VCaP (cell line): ENCODE measurements around the gene SUMO3.

Experiments used
- H3K27ac ChIP-seq: fragments of 450-650 bp; 2 replicates; pipeline ENCODE4 v1.5.1; 2017
- CTCF ChIP-seq: fragments of 450-650 bp; conservative IDR thresholded peaks from 2 replicates; pipeline ENCODE4 v1.5.1; 2017; ENCODE audit warnings: mild to moderate bottlenecking, moderate library complexity

The SUMO3 gene

DNA sequence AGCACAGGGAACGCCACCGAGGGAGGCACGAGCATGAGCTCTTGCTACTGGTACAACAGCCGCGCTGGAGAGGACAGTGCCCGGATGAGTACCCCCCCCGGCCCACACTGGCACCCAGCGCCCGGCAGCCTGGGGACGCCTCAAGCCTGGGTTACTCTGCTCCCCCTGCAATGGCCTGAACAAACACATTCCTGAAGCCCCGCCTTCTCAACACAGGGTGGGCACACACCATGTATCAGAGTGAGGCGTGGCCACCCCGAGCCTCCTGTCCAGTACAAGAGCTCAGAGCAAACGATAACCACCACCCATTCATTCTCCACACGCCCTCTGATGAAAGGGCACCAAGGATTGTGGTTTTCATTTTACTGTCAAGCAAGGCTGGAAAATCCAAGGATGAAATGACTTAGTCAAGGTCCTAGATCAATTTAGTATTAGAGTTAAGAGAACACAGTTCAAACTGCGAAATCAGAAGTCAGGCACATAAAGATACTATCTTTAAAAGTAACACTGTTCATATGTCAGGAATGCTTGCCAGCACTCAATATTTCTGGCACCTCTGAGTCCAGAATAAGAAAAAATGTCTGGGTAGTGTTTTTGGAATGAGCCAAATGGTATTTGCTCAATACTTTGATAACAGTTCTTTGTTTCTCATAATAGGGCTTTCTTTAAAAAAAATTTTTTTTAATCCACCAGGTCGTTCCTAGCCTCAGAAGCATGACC, 38.3 kb downstream of the SUMO3 start:
- no peak for TF ChIP-seq CTCF
- no peak overlapping the region for H3K27ac ChIP-seq

DNA sequence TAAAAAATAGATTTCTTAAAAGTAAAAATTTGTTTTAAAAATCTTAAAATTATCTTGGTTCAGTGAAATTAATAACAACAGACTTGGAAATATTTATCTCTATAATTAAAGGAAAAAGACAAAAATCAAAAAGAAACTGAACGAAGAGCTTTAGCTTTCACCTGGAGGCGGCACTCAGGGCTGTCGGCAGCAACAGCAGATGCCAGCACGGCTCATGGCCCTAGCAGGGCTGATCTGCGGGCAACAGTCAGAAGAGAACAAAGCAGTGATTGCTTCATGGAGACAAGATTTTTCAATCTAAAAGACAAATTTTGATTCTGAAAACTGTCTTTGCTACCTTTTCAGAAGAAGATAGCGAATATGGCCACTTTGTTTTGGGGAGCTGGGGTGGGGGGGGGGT, 38.9 kb downstream of the SUMO3 start:
- TF ChIP-seq CTCF, result no peak
- H3K27ac ChIP-seq, result no peak overlapping the region

GRCh38 chr21:44778499-44778911, 39.4 kb downstream of the SUMO3 start:
- no peak overlapping the region for H3K27ac ChIP-seq
- TF ChIP-seq CTCF, result no peak

- TF ChIP-seq CTCF, result no peak
- no peak overlapping the region for H3K27ac ChIP-seq
These were observed 39.8 kb downstream of the SUMO3 start for GRCh38 chr21:44778094-44778493.

GRCh38 chr21:44774972-44775371, 42.9 kb downstream of the SUMO3 start:
- no peak for TF ChIP-seq CTCF
- H3K27ac ChIP-seq, result peak overlapping the region; percentile 79

DNA sequence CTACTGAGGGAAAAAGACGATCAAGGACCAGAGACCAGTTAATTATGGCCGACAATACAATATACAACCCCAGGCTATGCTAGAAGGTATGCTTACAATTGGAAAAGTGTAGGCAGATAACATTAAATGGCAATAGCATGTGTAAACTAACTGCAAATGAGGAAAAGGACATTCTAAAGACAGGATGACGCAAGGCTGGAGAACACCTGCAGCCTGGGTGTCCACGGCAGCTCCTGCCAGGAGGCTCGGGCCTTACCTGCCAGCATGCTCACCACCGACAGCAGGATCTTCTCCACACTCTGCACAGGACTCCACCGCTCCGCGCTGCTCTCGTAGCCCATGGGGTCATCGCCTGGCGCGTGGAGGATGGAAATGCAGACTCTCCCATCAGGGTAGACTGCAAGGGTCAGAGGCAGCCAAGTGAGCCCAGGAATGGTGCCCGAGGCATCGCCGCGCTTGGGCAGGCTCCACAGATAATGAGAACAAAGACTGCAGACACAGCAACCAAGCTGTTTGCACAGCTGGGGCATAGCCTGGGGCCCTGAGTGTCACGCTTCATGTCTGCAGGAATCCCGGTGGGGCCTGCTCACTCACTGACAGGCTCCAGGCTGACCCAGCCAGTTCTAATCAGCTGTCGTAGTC, 44.5 kb downstream of the SUMO3 start:
- no peak for TF ChIP-seq CTCF

DNA sequence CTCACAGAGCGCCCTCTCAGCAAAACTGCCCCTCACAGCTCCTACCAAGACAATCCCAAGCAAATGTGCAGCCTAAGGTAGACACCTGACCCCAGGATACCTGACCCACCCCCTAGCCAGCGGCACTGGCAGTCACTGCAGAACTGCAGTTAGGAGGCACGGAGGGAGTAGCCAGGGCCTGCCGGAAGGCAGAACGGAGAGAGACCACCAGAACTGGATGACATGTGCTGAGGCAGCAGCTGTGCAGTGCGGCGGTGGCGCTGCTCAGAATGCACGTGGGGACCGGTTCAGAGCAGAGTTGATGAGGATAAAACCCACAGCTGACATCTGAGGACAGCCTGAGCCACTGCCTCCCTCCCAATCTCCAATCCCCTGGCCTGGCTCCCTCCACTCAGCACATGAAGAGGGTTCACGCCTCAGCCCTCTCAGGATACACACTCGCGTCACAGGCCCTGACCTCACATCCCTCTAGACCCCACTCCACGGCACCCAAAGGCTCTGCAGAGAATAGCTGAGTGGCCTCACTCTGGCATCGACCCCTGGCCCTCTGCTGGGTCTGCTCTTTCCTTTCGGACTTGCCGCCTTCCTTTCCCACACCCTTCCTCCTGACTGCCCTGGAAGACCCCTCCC, 45.9 kb downstream of the SUMO3 start:
- no peak for TF ChIP-seq CTCF
- peak overlapping the region; percentile 79 for H3K27ac ChIP-seq

More for the DNA sequence above, 44.5 kb downstream of the SUMO3 start:
- H3K27ac ChIP-seq, result peak overlapping the region; percentile 79
